Endothelial cell (in vitro differentiated cells): ENCODE results near the gene LILRA2. TPM values are rescaled to one million over a fixed set of nuclear protein-coding genes. Genes with fewer than 3 reads are reported as not detected.

ENCODE experiments used
- DNase-seq: peaks from one replicate; pipeline ENCODE4 v3.0.0; 2021; ENCODE audit warnings: low spot score
- H3K27ac Mint-ChIP-seq: one replicate; pipeline ENCODE4 v1.8.0; 2021; ENCODE audit warnings: mixed read lengths, inconsistent platforms; ENCODE audit not compliant: unreplicated experiment
- H3K27me3 Mint-ChIP-seq: one replicate; pipeline ENCODE4 v1.8.0; 2021; ENCODE audit warnings: mild to moderate bottlenecking, moderate library complexity, mixed read lengths, inconsistent platforms; ENCODE audit not compliant: unreplicated experiment
- H3K36me3 Mint-ChIP-seq: one replicate; pipeline ENCODE4 v1.8.0; 2021; ENCODE audit warnings: mild to moderate bottlenecking, low read depth, mixed read lengths, inconsistent platforms; ENCODE audit not compliant: unreplicated experiment
- H3K4me1 Mint-ChIP-seq: one replicate; pipeline ENCODE4 v1.8.0; 2021; ENCODE audit warnings: mild to moderate bottlenecking, mixed read lengths, inconsistent platforms; ENCODE audit not compliant: unreplicated experiment
- H3K4me3 Mint-ChIP-seq: one replicate; pipeline ENCODE4 v1.8.0; 2021; ENCODE audit warnings: mild to moderate bottlenecking, mixed read lengths, inconsistent platforms; ENCODE audit not compliant: unreplicated experiment
- H3K9me3 Mint-ChIP-seq: one replicate; pipeline ENCODE4 v1.8.0; 2021; ENCODE audit warnings: mixed read lengths, inconsistent platforms; ENCODE audit not compliant: unreplicated experiment
- total RNA-seq: library from RNA; stranded (reverse); fragmentation: NEBNext Ultra II Directional; extraction: Animal tissue kit (Norgen Biotek cat#: 25700); gene quantifications from one replicate; pipeline ENCODE4 v1.2.1, GENCODE V29; 2021; ENCODE audit not compliant: unreplicated experiment
- TF ChIP-seq, protein P1 (sequence below): fragments of 200-600 bp; sonication (generic); IDR thresholded peaks from one replicate; pipeline ENCODE4 v1.5.0; 2021; ENCODE audit warnings: antibody characterized with exemption; ENCODE audit not compliant: unreplicated experiment

The LILRA2 gene
- total RNA-seq, 1 donor from 2014 or later, result not detected

DNA sequence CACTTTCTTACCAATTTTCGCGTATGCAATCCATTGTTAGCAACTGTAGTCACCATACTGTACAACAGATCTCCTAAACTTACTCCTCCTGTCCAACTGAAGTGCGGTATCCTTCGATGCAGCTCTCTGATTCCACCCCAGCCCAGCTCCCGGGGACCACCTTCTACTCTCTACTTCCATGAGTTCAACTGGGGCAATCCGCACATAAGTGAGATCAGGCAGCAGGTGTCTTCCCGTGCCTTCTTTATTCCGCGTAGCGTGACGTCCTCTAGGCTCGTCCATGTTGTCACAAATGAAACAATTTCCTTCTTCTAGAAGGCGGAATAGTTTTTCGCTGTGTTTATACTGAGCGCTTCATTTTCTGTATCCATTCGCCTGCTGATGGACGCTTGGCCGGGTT, 65.1 kb downstream of the LILRA2 start:
- TF ChIP-seq, protein P1, sequence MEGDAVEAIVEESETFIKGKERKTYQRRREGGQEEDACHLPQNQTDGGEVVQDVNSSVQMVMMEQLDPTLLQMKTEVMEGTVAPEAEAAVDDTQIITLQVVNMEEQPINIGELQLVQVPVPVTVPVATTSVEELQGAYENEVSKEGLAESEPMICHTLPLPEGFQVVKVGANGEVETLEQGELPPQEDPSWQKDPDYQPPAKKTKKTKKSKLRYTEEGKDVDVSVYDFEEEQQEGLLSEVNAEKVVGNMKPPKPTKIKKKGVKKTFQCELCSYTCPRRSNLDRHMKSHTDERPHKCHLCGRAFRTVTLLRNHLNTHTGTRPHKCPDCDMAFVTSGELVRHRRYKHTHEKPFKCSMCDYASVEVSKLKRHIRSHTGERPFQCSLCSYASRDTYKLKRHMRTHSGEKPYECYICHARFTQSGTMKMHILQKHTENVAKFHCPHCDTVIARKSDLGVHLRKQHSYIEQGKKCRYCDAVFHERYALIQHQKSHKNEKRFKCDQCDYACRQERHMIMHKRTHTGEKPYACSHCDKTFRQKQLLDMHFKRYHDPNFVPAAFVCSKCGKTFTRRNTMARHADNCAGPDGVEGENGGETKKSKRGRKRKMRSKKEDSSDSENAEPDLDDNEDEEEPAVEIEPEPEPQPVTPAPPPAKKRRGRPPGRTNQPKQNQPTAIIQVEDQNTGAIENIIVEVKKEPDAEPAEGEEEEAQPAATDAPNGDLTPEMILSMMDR, result no peak
- H3K27me3 Mint-ChIP-seq, result peaks cover 7% of the 10 kb centered on the region
- peaks cover 33% of the 10 kb centered on the region for H3K9me3 Mint-ChIP-seq
- H3K4me3 Mint-ChIP-seq, result no peak overlapping the region
- H3K36me3 Mint-ChIP-seq, result no peaks in the 10 kb centered on the region
- no peak overlapping the region for H3K27ac Mint-ChIP-seq
- no peak for DNase-seq
- no peaks in the 10 kb centered on the region for H3K4me1 Mint-ChIP-seq

Other genes with a start within 250 kb of the LILRA2 start
- not detected for gene LILRA4, start 234.6 kb upstream of the LILRA2 start, total RNA-seq
- 2.1 TPM for gene LAIR1, start 208.9 kb upstream of the LILRA2 start, total RNA-seq
- 10.4 TPM for gene TTYH1, start 158.3 kb upstream of the LILRA2 start, total RNA-seq
- 162 TPM for gene LENG8, start 124.6 kb upstream of the LILRA2 start, total RNA-seq
- gene LENG9, start 110.0 kb upstream of the LILRA2 start, total RNA-seq, result 3.4 TPM
- 21.4 TPM for gene CDC42EP5, start 100.5 kb upstream of the LILRA2 start, total RNA-seq
- not detected for gene LAIR2, start 71.0 kb upstream of the LILRA2 start, total RNA-seq
- gene LILRA1, start 19.8 kb downstream of the LILRA2 start, total RNA-seq, result not detected
- not detected for gene LILRB1, start 56.7 kb downstream of the LILRA2 start, total RNA-seq
- gene LILRB4, start 89.2 kb downstream of the LILRA2 start, total RNA-seq, result not detected
- gene KIR3DL3, start 150.7 kb downstream of the LILRA2 start, total RNA-seq, result not detected
- gene KIR2DL3, start 164.7 kb downstream of the LILRA2 start, total RNA-seq, result not detected
- not detected for gene KIR2DL1, start 196.0 kb downstream of the LILRA2 start, total RNA-seq
- not detected for gene KIR2DL4, start 229.8 kb downstream of the LILRA2 start, total RNA-seq
- not detected for gene KIR3DL1, start 242.7 kb downstream of the LILRA2 start, total RNA-seq